ENCODE results near the gene NNAT. TPM values are rescaled to one million over a fixed set of nuclear protein-coding genes. Genes with fewer than 3 reads are reported as not detected.

The NNAT gene
- total RNA-seq, 3 donors from 2014 or later = 0.32 to 41.3 (median 4.0) TPM

DNA sequence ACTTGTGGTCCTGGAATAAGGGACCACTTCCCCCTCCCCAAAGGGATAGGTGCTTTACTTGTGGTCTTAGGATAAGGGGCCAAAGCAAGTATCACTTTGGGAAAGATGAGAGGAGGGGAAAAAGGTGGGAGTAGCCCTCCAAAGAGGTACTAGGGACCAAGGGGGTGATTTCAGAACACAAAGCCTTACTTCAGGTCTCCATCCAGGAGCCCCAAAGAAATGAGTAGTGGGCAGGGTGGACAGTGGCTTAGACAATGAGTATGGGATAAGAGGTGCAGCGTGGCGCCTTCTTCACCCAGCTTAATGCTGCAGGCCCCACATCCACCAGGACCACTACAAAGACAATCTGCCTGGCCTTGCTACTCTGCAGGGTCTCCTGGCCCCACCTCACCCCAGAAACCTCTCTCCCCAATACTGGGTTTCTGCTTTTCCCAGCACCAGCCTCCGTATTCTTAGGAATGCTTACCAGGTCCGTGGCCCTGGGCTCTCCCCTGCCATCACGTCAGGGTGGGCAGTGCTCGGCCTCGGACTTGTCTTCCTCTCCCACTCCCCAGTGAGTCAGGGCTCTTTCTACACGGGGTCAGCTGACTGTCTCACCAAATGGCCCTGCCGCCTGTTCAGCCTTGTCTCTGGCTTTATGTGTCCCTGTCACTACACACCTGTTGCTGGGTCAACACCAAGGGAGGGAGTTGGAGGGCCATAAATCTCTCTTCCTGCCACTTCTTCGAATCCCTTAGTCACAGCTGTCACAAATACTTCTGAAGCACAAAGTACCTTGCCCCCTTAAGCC is 3.1 kb downstream of the NNAT start:
- Histone ChIP-seq H3K36me3 (ENCODE audit: low read depth) (no peaks in the 10 kb centered on the region), H3K4me1 (ENCODE audit: low read depth) (peaks cover 37% of the 10 kb centered on the region), H3K4me3 (no peak overlapping the region), H3K9me3 (no peaks in the 10 kb centered on the region)
- ATAC-seq (peak; percentile 66), DNase-seq (peak; percentile 58 to 73 (median 66))
- intact Hi-C loops (cut with DNase I, micrococcal nuclease) = loop anchor here in 1 of 2 donors (10.0 kb wide), 1 partner anchor 139 kb away; no protein-coding TSS in a partner anchor
- TF ChIP-seq, protein P1, sequence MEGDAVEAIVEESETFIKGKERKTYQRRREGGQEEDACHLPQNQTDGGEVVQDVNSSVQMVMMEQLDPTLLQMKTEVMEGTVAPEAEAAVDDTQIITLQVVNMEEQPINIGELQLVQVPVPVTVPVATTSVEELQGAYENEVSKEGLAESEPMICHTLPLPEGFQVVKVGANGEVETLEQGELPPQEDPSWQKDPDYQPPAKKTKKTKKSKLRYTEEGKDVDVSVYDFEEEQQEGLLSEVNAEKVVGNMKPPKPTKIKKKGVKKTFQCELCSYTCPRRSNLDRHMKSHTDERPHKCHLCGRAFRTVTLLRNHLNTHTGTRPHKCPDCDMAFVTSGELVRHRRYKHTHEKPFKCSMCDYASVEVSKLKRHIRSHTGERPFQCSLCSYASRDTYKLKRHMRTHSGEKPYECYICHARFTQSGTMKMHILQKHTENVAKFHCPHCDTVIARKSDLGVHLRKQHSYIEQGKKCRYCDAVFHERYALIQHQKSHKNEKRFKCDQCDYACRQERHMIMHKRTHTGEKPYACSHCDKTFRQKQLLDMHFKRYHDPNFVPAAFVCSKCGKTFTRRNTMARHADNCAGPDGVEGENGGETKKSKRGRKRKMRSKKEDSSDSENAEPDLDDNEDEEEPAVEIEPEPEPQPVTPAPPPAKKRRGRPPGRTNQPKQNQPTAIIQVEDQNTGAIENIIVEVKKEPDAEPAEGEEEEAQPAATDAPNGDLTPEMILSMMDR (IDR thresholded peaks at IDR 0.05) = no peak

- Histone ChIP-seq H3K9me3 (no peaks in the 10 kb centered on the region), H3K4me1 (ENCODE audit: low read depth) (peaks cover 37% of the 10 kb centered on the region), H3K36me3 (ENCODE audit: low read depth) (no peaks in the 10 kb centered on the region), H3K4me3 (no peak overlapping the region)
- ATAC-seq (no peak), DNase-seq (no peak)
- intact Hi-C loops (cut with DNase I, micrococcal nuclease) = loop anchor here in 1 of 2 donors (10.0 kb wide), 1 partner anchor 140 kb away; no protein-coding TSS in a partner anchor
- TF ChIP-seq, protein P1 (IDR thresholded peaks at IDR 0.05) = no peak
These were observed 4.0 kb downstream of the NNAT start for GRCh38 chr20:37524859-37525708.

DNA sequence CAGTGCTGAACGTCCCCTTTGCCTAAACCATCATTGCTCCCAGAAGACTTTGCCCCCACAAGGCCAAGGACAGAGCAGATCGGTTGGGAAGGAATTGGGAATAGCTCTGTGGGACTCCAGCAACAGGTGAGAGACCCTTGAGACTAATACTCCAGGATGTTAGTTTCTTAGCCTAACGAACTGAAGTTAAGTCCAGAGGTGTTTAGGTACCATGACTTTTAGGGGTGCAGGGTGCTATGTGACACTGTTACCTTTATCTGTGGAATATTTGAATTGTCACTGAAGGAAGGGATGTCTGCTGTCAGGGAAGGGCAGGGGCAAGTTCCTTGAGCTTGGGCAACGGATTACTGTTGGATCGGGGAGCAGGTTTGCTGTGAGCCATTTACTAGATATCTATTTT is 4.8 kb downstream of the NNAT start:
- ATAC-seq (no peak), DNase-seq (no peak)
- TF ChIP-seq, protein P1 (IDR thresholded peaks at IDR 0.05) = no peak
- Histone ChIP-seq H3K36me3 (ENCODE audit: low read depth) (no peaks in the 10 kb centered on the region), H3K4me3 (no peak overlapping the region), H3K4me1 (ENCODE audit: low read depth) (peaks cover 37% of the 10 kb centered on the region), H3K9me3 (no peaks in the 10 kb centered on the region)
- intact Hi-C loops (cut with DNase I, micrococcal nuclease) = loop anchor here in 1 of 2 donors (10.0 kb wide), 1 partner anchor 141 kb away; no protein-coding TSS in a partner anchor

- DNase-seq (peak in 2 of 3 donors; percentile 47 to 58), ATAC-seq (no peak)
- Histone ChIP-seq H3K4me3 (peak overlapping the region; percentile 64), H3K4me1 (ENCODE audit: low read depth) (peaks cover 37% of the 10 kb centered on the region), H3K9me3 (no peaks in the 10 kb centered on the region), H3K36me3 (ENCODE audit: low read depth) (no peaks in the 10 kb centered on the region)
- intact Hi-C loops (cut with DNase I, micrococcal nuclease) = loop anchor here in 1 of 2 donors (10.0 kb wide), 1 partner anchor 142 kb away; no protein-coding TSS in a partner anchor
- TF ChIP-seq, protein P1 (IDR thresholded peaks at IDR 0.05) = no peak
These were observed 5.3 kb downstream of the NNAT start for GRCh38 chr20:37526238-37526838.
